MM.1S (cell line): ENCODE results near the gene PHF21B.

ENCODE experiments used
- DNase-seq: peaks from one replicate; pipeline ENCODE4 v3.0.0-alpha.2; 2015
- H2AFZ ChIP-seq: fragments of 300-600 bp; sonication (generic); 2 replicates; pipeline ENCODE4 v1.6.0; 2016; ENCODE audit warnings: antibody characterized with exemption, low read length
- H3F3A ChIP-seq: fragments of 300-600 bp; sonication (generic); 2 replicates; pipeline ENCODE4 v1.6.1; 2016; ENCODE audit warnings: mild to moderate bottlenecking, antibody characterized with exemption, low read length, moderate library complexity, mixed read lengths; ENCODE audit not compliant: insufficient read depth
- H3K27ac ChIP-seq: fragments of 300-600 bp; sonication (generic); 2 replicates; pipeline ENCODE4 v1.5.1; 2016; ENCODE audit warnings: mild to moderate bottlenecking, low read length
- H3K27me3 ChIP-seq: fragments of 300-600 bp; sonication (generic); replicated peaks from 2 replicates; pipeline ENCODE4 v1.6.0; 2016; ENCODE audit warnings: low read length; ENCODE audit not compliant: insufficient read depth
- H3K36me3 ChIP-seq: fragments of 300-600 bp; sonication (generic); replicated peaks from 2 replicates; pipeline ENCODE4 v1.6.1; 2016; ENCODE audit warnings: mild to moderate bottlenecking, low read length, mixed read lengths; ENCODE audit not compliant: insufficient read depth
- H3K4me1 ChIP-seq: fragments of 300-600 bp; sonication (generic); 2 replicates; pipeline ENCODE4 v1.6.1; 2016; ENCODE audit warnings: low read length, mixed read lengths
- H3K4me2 ChIP-seq: fragments of 300-600 bp; sonication (generic); 2 replicates; pipeline ENCODE4 v1.6.0; 2016; ENCODE audit warnings: low read depth, low read length
- H3K4me3 ChIP-seq: fragments of 300-600 bp; sonication (generic); 2 replicates; pipeline ENCODE4 v1.5.1; 2016; ENCODE audit warnings: low read length, mixed read lengths
- H3K79me2 ChIP-seq: fragments of 300-600 bp; sonication (generic); 2 replicates; pipeline ENCODE4 v1.6.1; 2016; ENCODE audit warnings: mixed run types, low read length, mixed read lengths
- H3K9ac ChIP-seq: fragments of 300-600 bp; sonication (generic); 2 replicates; pipeline ENCODE4 v1.6.1; 2016; ENCODE audit warnings: low read length, mixed read lengths
- H3K9me2 ChIP-seq: fragments of 300-600 bp; sonication (generic); replicated peaks from 2 replicates; pipeline ENCODE4 v1.6.1; 2016; ENCODE audit warnings: mild to moderate bottlenecking, low read length, mixed read lengths; ENCODE audit not compliant: insufficient read depth
- H3K9me3 ChIP-seq: fragments of 300-600 bp; sonication (generic); replicated peaks from 2 replicates; pipeline ENCODE4 v1.6.1; 2016; ENCODE audit warnings: mild to moderate bottlenecking, low read length, mixed read lengths; ENCODE audit not compliant: insufficient read depth
- H4K20me1 ChIP-seq: fragments of 300-600 bp; sonication (generic); 2 replicates; pipeline ENCODE4 v1.6.1; 2016; ENCODE audit warnings: mild to moderate bottlenecking, low read length, moderate library complexity, mixed read lengths; ENCODE audit not compliant: insufficient read depth
- EZH2 ChIP-seq: fragments of 300-600 bp; sonication (generic); optimal IDR thresholded peaks from 2 replicates; pipeline ENCODE3; 2017; ENCODE audit warnings: low read depth, mild to moderate bottlenecking, antibody characterized with exemption, low read length, mixed read lengths
- EZH2phosphoT487 ChIP-seq: fragments of 300-600 bp; sonication (generic); IDR thresholded peaks from 2 replicates; pipeline ENCODE4 v1.6.1; 2018; ENCODE audit warnings: antibody characterized with exemption, low read length
- TF ChIP-seq, protein P1 (sequence below): fragments of 300-600 bp; sonication (generic); IDR thresholded peaks from 2 replicates; pipeline ENCODE4 v1.5.1; 2016; ENCODE audit warnings: antibody characterized with exemption, low read length, mixed read lengths

Gene PHF21B

GRCh38 chr22:44973829-44974228 is 36.0 kb downstream of the PHF21B start:
- Histone ChIP-seq H4K20me1 (no peaks in the 10 kb centered on the region), H3K9me2 (no peaks in the 10 kb centered on the region), H3F3A (no peaks in the 10 kb centered on the region), H3K27me3 (peaks cover 70% of the 10 kb centered on the region), H3K27ac (no peak overlapping the region), H3K4me1 (no peaks in the 10 kb centered on the region), H3K36me3 (no peaks in the 10 kb centered on the region), H3K9me3 (no peaks in the 10 kb centered on the region), H2AFZ (no peak overlapping the region), H3K4me2 (no peak overlapping the region), H3K9ac (no peak overlapping the region), H3K79me2 (no peaks in the 10 kb centered on the region), H3K4me3 (no peak overlapping the region)
- TF ChIP-seq, protein P1, sequence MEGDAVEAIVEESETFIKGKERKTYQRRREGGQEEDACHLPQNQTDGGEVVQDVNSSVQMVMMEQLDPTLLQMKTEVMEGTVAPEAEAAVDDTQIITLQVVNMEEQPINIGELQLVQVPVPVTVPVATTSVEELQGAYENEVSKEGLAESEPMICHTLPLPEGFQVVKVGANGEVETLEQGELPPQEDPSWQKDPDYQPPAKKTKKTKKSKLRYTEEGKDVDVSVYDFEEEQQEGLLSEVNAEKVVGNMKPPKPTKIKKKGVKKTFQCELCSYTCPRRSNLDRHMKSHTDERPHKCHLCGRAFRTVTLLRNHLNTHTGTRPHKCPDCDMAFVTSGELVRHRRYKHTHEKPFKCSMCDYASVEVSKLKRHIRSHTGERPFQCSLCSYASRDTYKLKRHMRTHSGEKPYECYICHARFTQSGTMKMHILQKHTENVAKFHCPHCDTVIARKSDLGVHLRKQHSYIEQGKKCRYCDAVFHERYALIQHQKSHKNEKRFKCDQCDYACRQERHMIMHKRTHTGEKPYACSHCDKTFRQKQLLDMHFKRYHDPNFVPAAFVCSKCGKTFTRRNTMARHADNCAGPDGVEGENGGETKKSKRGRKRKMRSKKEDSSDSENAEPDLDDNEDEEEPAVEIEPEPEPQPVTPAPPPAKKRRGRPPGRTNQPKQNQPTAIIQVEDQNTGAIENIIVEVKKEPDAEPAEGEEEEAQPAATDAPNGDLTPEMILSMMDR: no peak
- TF ChIP-seq EZH2phosphoT487 (no peak), EZH2 (no peak)
- no peak for DNase-seq

GRCh38 chr22:44972363-44973083 is 37.3 kb downstream of the PHF21B start:
- TF ChIP-seq, protein P1: no peak
- no peak for TF ChIP-seq EZH2
- TF ChIP-seq EZH2phosphoT487: no peak
- no peaks in the 10 kb centered on the region for H4K20me1 ChIP-seq
- H3K36me3 ChIP-seq: no peaks in the 10 kb centered on the region
- DNase-seq: no peak
- no peak overlapping the region for H3K9ac ChIP-seq
- H3K79me2 ChIP-seq: no peaks in the 10 kb centered on the region
- no peak overlapping the region for H2AFZ ChIP-seq
- H3K4me1 ChIP-seq: no peaks in the 10 kb centered on the region
- no peak overlapping the region for H3K4me2 ChIP-seq
- no peaks in the 10 kb centered on the region for H3K9me2 ChIP-seq
- H3K27ac ChIP-seq: no peak overlapping the region
- H3K27me3 ChIP-seq: peaks cover 70% of the 10 kb centered on the region
- no peak overlapping the region for H3K4me3 ChIP-seq
- H3F3A ChIP-seq: no peaks in the 10 kb centered on the region
- H3K9me3 ChIP-seq: no peaks in the 10 kb centered on the region

DNA sequence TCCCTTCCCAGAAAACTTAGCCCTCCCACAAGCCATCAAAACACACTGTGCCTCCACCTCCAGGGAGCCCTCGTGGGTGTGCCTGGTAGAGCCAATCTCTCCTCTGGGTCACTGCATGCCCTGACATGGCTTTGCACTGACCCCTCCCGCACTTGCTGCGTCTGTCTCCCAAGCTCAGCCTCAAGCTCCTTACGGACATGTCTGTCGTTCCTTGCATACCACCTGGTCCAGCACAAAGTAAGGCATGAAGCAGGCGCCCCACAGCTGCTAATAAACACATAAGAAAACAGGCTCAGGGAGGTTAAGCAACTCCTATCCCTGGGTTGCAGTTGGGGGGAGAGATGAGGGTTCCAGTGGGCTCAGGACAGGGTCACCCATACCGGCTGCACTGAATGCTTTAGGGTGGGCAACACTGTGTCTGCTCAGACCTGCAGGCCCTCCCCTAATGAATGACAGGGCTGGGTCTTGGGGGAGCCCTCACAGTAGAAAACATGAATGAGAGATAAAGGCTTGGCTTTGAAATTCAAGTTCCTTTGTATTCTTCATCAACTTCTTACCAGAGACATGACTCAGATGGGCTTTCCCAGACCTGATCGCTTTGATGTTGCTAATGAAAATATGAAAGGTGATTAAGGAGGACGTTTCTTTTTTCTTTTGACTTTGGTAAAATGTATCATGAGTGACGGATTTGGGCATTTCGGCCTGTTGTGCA is 38.0 kb downstream of the PHF21B start:
- Histone ChIP-seq H3K4me2 (no peak overlapping the region), H3K9me2 (no peaks in the 10 kb centered on the region)

More for the DNA sequence above, 38.0 kb downstream of the PHF21B start:
- Histone ChIP-seq H3K79me2 (no peaks in the 10 kb centered on the region), H3K36me3 (no peaks in the 10 kb centered on the region), H4K20me1 (no peaks in the 10 kb centered on the region), H3K27me3 (peaks cover 71% of the 10 kb centered on the region), H3F3A (no peaks in the 10 kb centered on the region), H2AFZ (no peak overlapping the region), H3K4me3 (no peak overlapping the region), H3K9me3 (no peaks in the 10 kb centered on the region), H3K9ac (no peak overlapping the region), H3K27ac (no peak overlapping the region), H3K4me1 (no peaks in the 10 kb centered on the region)
- TF ChIP-seq EZH2phosphoT487 (no peak), EZH2 (no peak)
- TF ChIP-seq, protein P1: no peak
- no peak for DNase-seq
